GM19328 (cell line): ENCODE measurements around the gene STK16.

Source experiments
- ATAC-seq: cut with Tn5 transposase; IDR thresholded peaks from one replicate; pipeline ENCODE4 v1.9.1; 2021; ENCODE audit warnings: mild to moderate bottlenecking, moderate library complexity; ENCODE audit not compliant: unreplicated experiment

STK16 gene

DNA sequence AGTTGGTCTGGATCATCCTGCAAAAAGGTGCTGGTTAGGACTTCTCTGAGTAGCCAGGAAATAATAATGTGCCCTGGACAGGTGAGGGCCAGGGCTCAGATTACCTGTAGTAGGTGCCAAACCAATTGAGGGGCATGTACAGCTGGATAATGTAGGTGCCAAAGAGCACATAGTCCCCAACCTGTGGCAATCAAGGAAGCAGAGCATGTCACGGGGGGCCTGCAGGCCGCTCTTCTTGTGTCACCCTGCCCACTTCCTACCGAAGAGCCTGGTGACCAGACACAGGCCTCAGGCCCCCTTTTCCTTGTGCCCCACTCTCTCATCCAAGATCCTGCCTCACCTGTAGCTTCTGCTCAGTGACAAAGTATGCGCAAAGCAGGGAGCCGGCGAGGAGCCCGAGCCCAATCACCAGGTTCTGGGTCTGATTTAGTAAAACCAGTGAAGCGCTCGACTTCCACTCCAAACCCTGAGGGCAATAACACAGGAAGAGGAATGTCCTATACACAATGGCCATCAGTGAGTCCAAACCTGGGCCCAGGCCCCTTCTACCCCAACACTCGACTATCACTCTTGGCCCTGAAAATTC is 31.7 kb upstream of the STK16 start:
- no peak for ATAC-seq

DNA sequence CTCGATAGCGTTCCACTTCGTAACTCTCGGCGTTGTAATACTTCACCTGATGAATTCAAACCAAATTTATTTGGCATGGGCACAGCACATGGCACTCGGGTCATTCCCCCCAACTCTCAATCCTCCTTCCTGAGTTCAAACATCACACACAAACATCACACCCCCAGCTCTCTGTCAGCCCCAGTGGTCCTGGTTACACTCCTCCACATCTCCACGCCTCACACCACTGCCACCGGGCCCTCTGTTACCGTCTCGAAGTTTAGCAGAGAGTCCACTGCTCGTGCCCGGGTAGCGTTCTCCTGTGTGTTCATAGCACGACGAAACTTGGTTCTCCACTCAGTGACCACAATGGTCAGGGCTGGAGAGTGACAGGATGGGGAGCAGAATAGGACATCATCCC is 31.1 kb upstream of the STK16 start:
- ATAC-seq: no peak

DNA sequence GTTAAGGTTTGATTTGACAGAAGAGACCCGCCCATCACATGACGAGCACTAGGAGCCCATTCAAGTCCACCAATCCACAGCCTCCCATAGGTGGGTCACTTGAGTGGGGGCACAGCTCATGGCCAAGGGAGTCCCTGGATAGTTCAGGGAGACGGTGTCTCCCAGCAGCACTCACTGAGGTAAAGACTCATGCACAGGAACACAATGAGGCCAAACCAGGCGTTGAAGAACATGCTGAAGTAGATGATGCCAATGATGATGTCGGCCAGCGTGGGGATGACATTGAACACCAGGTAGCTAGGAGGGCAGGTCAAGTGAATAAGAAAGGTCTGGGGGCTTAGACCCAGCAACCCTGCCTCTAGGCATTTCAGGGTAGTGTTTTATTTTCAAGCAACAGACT is 30.5 kb upstream of the STK16 start:
- ATAC-seq: no peak

DNA sequence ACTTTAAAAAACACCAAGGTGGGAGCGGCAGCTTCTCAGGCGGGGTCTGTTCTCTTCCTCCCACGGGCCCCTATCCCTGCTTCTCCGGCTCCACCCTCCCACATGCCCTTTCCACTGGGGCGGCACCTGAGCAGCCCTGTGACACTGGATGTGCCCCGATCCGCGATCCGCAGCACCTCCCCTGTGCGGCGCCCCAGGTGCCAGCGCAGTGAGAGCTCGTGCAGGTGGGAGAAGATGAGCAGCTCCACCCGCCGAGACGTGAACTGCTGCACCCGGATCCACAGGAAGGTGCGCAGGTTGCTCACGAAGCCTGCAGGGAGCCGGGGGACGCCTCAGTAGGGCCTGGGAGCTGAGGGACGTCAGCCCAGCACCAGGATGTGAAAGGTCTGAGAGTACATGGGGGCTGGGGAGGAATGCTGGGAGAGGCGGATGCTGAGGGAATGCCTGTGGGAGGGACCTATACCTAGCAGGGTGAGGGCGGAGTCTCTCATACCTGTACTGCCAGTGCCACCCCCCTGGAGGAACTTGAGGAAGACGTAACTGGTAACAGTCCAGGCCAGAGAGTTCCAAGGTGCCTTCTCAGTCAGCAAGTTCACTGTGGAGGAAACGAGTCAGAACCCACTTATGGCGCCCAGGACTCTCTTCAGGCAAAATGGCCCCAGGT is 29.3 kb upstream of the STK16 start:
- ATAC-seq: no peak

DNA sequence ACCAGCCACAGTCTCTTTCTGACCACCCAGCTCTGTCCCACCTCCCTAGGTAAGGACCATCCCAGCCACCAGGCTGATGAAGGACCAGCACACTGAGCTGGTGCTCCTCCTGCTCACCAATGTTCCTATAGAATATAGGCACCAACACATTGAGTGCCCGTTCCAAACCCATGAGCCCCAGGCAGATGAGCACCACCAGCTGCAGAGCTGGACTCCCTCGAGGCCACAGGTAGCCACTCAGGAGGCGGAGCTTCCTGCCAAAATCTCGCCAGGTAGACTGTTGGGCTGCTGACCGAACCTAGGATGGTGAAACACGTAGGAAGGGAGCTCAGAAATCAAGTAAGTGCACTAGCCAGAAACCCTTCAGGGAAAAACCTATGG is 28.8 kb upstream of the STK16 start:
- ATAC-seq: no peak

DNA sequence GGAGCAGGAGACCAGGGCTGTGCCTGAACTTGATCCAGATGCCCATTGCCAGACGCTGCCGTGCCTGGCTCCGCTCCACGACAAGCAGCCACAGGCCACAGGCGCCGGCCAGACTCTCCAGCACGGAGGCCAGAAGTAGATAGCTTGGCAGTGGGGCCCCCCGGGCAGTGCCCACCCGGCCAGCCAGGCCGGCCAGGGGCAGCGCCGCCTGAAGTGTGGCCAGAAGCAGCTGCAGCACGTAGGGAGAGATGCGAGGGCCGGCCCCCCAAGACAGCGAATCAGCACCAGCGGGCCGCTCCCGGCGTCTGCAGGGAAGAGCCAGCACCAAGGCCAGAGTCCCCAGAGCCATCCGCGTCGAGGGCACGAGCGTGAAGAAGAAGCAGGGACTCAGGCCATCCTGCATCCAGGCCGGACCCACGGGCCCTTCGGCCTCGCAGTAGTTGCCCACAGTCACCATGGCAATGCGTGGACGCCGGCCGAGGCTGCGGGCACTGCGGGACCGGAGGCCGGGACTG is 27.0 kb upstream of the STK16 start:
- ATAC-seq: peak; percentile 28

DNA sequence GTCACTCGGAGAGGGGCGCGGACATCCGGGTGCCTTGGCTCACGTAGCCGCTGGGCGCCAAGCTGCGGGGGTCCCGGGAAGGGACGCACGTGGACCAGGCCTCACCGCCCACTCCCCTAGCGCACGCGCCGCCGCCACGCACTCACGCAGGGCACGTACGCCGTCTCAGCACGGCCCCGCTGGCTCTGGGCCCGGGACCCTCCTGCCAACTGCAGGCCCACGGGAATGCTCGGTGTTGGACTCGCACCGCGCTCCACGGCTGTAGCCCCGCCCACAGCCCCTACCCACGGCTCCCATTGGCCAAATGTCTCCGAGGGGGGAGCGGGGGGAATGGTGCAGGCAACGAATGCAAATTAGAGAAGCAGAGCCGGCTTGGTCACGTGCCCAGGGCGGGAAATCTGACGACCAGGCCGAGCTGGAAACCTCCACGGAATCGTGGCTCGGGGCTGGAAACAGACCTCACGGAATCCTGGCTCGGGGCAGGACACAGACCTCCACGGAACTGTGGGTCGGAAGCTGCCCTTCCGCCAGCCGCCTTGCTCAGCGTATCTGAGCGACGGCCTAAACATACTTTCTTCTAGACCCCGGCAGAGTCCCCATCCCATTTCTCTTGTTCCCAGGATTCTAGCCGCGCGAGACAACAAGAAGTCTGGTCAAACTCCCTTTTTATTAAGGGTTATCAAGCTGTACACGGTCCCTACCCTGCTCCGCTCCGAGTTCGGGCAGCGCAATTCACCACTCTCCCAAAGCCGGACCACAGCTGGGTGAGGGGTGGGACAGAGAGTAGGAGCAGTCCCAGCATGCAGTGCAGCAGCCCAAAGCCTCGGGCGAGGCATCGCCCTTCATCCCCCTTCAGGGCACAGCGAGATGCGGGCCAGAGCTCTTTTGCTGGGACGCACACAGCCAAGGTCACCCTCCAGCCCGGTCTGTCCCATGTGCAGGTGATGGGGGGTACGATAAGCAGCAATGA is 26.3 kb upstream of the STK16 start, which contains the start of gene ABCB6:
Gene ABCB6, minus strand, starts transcription at position 227 of the 970 bp plus-strand sequence. CDS start 285 bp downstream, outside the sequence.
- ATAC-seq: peak; percentile 67

DNA sequence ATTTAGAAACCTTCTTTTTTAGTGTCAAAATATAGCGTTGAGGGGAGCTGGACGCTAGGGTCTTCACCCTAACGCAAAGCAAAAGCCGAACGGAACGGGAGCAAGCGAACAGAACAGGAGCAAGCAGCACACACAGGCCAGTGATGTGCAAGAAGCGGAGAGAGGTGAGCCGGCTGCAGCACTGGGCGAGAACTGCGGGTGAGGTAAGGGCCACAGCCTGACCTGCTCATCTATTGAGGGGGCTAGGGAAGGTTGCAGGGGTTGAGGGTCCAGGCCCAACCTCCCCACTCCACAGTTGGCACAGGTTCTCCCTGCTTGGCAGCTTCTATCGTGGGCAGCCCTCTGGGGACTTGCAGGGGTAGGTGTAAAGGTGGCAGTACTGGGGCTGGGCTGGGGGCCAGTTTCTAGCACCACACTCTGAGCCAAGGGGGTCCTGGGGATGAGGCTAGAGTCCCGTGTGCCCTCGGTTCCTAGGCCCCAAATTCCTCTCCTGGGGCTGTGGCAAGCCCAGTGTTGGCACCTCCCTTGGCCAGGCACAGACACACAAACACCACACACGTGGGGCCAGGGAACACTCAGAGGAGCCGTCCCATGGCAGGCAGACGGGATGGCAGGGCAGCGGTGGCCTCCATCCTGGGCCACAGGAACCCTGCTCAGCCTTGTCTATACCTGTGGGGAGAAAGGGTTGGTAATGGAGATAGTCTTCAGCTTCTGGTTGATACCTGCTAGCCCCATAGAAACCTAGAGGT is 25.3 kb upstream of the STK16 start:
- no peak for ATAC-seq

DNA sequence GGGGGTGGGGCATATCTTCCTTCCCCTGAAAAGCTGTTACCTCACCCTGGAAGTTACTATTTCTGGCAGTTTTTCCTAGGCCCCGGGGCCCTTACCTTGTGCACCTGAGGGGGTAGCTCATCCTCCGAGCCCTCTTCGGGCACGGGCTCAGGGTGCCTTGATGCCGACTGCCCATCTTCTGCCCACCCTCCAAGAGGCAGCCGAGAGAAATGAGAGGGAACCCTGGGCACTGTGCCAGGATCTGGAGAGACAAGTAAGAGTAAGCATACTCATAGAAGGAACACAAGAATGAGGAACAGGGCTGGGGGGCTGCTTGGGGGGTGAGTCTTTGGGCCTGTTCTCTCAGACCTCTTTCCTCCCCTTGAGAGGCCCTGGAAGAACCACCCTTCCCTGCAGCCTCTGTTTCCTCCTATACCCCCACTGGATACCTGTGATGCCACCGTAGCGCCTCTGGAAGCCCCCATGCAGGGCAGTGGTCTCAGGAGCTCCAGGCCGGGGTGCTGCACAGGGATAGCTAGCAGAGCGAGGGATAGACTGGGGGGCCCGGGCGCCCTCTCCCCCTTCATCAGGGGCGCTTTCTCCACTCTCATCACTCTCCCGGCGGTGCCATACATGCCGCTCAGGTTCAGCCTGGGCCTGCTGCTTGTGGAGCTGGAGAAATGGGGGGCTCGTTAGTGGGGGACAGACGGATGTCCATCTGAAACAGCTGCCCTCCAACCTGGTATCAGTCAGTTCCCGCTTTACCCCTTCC is 24.5 kb upstream of the STK16 start:
- ATAC-seq: no peak

DNA sequence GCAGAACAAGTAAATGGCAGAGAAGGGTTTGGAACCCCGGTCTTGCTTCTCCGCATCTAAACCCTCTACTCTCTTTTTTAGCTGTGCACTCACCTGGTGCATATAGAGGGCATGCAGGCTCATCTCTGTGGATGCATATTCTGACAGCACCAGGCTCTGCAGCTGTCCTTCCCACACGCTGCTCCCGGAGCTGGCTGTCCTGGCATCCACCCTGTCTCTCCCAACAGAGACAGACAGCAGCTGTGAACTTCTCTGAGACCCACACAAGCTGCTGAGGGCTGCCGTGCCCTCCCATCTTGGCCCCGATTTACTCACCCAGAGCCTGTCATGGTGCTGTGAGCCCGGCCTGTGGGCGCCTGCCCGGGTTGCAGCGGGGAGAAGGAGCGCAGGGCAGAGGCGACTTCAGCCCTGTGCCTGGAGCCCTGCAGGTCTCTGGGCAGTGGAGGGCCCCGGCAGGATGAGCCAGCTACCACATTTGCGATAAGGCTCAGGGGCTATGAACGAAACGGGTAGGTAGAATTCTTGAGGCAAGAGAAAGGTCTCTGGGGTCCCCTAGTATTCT is 23.2 kb upstream of the STK16 start:
- no peak for ATAC-seq

DNA sequence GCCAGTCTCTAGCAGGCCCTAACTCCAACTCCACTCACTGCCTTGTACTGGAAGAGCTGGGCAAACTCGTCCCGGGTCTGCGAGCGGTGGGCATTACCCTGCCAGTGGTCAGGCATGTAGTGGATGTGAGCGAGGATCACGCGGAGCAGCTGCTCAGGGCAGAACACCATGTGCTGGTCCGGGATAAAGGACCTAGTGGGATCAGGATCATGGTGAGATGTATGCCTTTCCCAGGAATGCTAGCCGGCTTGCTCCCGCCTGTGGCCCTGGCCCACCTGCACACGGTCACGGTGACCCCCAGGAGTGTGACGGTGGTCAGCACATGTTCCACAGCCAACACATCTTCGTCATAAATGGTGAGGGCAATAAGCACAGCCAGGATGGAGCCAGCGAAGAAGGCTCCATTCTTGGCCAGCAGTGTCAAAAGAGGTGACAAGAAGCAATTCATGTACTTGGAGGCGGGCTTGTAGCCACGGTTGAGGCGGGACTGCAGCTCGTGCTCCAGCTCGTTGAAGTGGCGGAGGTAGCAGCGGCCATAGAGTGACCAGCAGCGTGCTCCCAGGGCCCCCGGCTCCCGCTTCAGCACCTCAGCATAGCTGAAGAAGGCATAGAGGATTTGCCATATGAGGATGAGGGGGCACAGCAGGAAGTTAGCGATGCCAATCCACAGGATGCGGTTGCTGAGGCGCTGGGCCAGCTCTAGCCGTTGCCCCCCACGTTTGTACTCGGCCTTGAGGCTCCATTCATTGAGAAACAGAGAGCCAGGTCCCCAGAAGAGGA is 21.3 kb upstream of the STK16 start:
- no peak for ATAC-seq

DNA sequence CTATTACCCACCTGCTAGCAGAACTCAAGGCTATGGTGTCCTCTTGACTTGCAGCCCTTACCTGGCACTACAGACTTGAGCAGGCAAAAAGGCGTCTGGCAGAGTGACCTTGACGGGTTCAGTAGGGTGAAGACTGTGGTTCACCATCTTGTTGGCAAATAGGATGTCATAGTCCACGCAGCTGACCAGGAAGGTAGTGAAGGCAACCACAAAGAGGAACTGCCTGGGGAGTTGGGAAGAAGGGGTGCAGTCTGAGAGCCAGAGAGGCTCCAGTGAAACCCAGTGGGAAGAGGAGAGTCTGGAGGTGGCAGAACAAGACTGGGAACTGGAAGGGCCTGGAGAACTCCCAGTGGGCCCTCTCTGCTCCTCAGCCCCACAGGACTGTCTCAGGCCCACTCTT is 19.9 kb upstream of the STK16 start:
- ATAC-seq: no peak

DNA sequence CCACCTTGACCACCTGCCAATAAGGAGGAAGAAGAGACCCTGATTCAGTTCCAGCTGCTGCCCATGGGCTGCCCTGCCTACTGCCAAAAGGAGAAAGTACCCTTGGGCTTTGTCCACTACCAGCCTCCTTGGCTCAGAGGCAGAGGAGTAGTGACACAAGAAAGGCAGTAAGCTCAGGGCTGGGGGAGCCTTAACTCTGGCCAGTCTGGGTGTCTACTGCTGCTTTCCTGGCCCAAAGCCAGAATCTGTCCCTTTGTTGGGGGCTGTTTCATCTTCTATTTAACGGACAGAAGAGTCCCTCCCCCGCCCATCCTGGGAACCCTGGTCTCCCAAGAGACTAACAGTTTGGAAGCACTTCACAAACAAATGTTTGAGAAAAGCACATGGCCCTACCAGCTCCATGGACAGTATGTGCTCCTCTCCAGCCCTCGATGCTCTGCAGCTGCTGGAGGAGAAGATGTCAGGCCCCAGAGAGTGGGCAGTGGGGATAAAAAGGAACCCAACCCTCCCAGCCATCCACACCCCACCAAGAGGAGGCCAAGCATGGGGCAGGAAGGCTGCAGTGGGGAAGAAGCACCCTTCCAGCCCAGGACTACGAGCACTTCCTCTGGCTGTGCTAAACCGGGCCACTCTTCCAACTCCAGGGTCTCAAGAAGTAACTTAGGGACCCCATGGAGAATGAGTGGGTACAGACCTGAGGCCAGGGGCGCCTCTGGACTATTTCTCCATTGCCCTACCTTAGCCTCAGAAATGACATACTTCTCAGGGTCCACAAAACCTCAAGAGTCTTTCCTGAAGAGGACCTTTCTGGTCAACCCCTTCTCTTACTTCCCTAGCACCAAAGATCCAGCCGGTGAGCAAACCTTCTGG is 17.0 kb upstream of the STK16 start:
- no peak for ATAC-seq

DNA sequence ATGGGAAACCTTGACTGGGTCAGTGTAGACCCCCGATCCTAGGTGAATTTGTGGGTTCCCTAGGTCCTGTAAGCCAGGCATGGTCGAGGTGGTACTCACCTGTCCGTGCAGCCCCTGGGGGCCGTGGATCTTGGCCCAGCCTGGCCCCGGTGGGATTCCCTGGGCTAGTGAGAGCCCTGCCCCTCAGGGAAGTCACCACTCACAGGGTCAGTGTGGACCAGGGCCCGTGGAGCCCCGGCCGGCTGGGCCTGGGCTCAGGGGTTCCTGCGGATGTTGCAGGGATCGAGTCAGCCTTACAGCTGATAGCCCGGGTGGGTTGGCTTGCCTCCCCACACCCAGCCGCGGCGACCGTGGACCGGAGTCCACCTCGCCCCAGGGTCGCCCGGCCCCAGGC is 16.4 kb upstream of the STK16 start:
- peak; percentile 6 for ATAC-seq

DNA sequence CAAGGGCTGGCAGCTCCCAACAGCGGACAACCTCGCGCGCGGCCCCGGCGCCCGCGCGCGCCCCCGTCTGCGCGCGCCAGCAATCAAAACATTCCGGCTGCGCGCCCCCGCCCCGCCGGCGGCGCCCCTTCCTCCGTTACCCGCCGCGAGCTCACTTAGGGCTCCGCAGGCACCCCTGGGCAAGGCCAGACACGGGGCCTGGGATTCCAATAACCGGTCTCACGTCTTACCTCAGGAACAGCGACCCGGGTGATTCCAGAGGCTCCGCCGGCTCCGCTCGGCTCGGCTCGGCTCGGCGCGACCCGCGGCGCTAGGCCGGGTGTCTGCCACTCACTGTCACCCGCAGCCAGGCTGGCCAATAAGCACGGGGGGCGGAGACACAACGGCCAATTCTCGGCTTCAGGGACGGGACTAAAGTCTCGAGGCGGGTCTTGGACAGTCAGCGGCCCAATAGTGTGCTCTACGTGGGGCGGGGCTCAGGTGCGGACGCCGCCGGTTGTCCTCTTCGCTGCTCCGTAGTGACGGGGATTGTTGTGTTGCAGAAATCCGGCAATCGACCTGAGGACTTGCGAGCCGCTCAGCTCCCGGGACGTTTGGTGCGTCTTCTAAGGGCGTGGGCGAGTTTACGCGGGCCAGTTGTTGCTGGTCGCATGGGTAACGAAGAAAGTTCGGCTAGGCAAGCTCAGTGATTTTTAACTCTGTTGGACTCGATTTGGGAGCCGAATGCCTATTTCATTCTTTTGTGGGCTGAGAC is 15.8 kb upstream of the STK16 start, which contains the start of the genes ANKZF1 and ATG9A:
Gene ANKZF1, plus strand, starts transcription at position 502 of the 754 bp plus-strand sequence. CDS start 452 bp downstream, outside the sequence.
Gene ATG9A, minus strand, starts transcription at position 332 of the 754 bp plus-strand sequence. CDS start 1,612 bp downstream, outside the sequence.
- peak; percentile 98 for ATAC-seq

DNA sequence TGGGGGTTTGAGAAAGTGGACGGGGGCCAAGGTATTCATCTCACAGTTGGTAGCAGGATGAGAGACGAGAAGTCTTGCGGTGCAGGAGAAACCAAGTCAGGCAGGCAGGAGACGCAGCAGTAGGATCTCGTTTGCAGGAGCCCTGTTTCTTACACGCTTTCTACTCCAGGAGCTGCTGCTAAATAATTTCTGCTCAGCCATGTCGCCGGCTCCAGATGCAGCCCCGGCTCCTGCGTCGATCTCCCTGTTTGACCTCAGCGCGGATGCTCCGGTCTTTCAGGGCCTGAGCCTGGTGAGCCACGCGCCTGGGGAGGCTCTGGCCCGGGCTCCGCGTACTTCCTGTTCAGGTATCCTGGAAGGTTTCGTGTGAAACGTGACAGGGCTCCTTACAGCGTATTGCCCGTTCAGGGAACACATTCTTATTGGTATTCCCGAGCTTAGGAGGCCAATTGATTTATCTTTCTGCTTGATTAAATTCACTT is 15.2 kb upstream of the STK16 start:
- ATAC-seq: no peak

DNA sequence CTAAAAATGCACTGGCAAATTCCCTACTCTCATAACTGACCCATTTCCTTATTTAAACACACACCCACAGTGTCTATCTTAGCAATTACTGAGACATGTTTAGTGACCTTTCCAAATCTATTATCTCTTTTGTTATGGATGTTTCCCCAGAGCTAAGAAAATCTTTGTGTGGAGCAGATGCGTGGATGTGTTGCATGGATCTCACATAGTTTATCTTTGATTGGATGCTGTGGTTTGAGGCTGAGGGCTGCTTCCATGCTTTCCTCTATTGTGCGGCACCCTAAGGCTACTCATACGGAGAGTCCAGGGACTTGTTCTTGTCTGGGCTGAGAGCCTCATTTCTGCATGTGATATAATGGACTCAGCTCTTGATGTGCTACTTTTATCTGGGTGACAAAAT is 10.9 kb upstream of the STK16 start:
- no peak for ATAC-seq
